H1 (cell line): ENCODE measurements around the gene TTK. TPM values are rescaled to one million over a fixed set of nuclear protein-coding genes. Genes with fewer than 3 reads are reported as not detected.

Source experiments
- CTCF ChIA-PET: fragments of 300-600 bp; sonication (Branson Sonifier 250); formaldehyde crosslinking; loops from one replicate; lab custom pipeline; 2021; ENCODE audit not compliant: partially characterized antibody; lab: Charles Lee
- POLR2A ChIA-PET: fragments of 300-600 bp; sonication (Branson Sonifier 250); formaldehyde crosslinking; loops from one replicate; lab custom pipeline; 2021; ENCODE audit warnings: inconsistent platforms; ENCODE audit not compliant: partially characterized antibody; lab: Charles Lee
- DNase-seq, 2 experiments: peaks; one replicate each; pipeline versions ENCODE4 v3.0.0 to v3.0.0-alpha.2; 2010 to 2022; ENCODE audit warnings: low spot score in 2 of 2, low read depth in 1 of 2, mixed read lengths in 1 of 2
- FAIRE-seq: peaks from 2 replicates; lab custom pipeline; 2011; peaks lifted over from hg19 to GRCh38; lab: Jason Lieb, UNC
- H2AFZ ChIP-seq: 2 replicates; pipeline ENCODE4 v1.8.1; 2012; ENCODE audit warnings: low read length, inconsistent platforms
- H2AK5ac ChIP-seq: 2 replicates; pipeline ENCODE4 v1.6.1; 2013; ENCODE audit warnings: low read depth, low read length
- H2BK120ac ChIP-seq: replicated peaks from 2 replicates; pipeline ENCODE3; 2013; ENCODE audit warnings: low read depth, low read length, inconsistent platforms
- H2BK12ac ChIP-seq: 2 replicates; pipeline ENCODE4 v1.6.1; 2013; ENCODE audit warnings: low read depth, low read length
- H2BK15ac ChIP-seq: 2 replicates; pipeline ENCODE4 v1.6.1; 2013; ENCODE audit warnings: low read length
- H2BK20ac ChIP-seq: 2 replicates; pipeline ENCODE4 v1.6.1; 2013; ENCODE audit warnings: low read length
- H2BK5ac ChIP-seq: 2 replicates; pipeline ENCODE4 v1.6.1; 2013; ENCODE audit warnings: low read depth, low read length
- H3K14ac ChIP-seq: 2 replicates; pipeline ENCODE4 v1.6.1; 2013; ENCODE audit warnings: inconsistent platforms; ENCODE audit not compliant: insufficient read length
- H3K18ac ChIP-seq: 2 replicates; pipeline ENCODE4 v1.6.1; 2013; ENCODE audit warnings: low read length; ENCODE audit errors: extremely low read depth
- H3K23ac ChIP-seq: 2 replicates; pipeline ENCODE4 v1.6.1; 2013; ENCODE audit warnings: inconsistent platforms; ENCODE audit not compliant: insufficient read length
- H3K23me2 ChIP-seq: 2 replicates; pipeline ENCODE4 v1.6.1; 2013; ENCODE audit warnings: low read depth, low read length
- H3K27ac ChIP-seq: 2 replicates; pipeline ENCODE4 v1.6.1; 2011; ENCODE audit warnings: low read depth, low read length, inconsistent platforms
- H3K27me3 ChIP-seq, 4 experiments: replicated peaks in 1 of 4; 1 replicate in 1 of 4; 2 replicates in 3 of 4; pipeline versions ENCODE4 v1.6.1 to v1.8.1; 2011 to 2013; ENCODE audit warnings: low read length in 3 of 4, mild to moderate bottlenecking in 3 of 4, inconsistent platforms in 2 of 4, mixed read lengths in 2 of 4, moderate library complexity in 1 of 4; ENCODE audit not compliant: control insufficient read depth in 3 of 4, insufficient read depth in 3 of 4; ENCODE audit errors: extremely low read depth in 1 of 4
- H3K36me3 ChIP-seq, 4 experiments: 2 replicates each; pipeline versions ENCODE4 v1.6.1 to v1.8.1; 2011 to 2013; ENCODE audit warnings: mild to moderate bottlenecking in 4 of 4, low read length in 3 of 4, moderate library complexity in 2 of 4, control low read depth in 1 of 4, inconsistent platforms in 1 of 4; ENCODE audit not compliant: insufficient read depth in 4 of 4, control insufficient read depth in 2 of 4
- H3K4ac ChIP-seq: replicated peaks from 2 replicates; pipeline ENCODE3; 2013; ENCODE audit warnings: low read length, low read depth, mixed read lengths, inconsistent platforms; ENCODE audit not compliant: insufficient read length
- H3K4me1 ChIP-seq, 4 experiments: replicated peaks in 1 of 4; 1 replicate in 1 of 4; 2 replicates in 3 of 4; pipeline versions ENCODE4 v1.6.1 to v1.8.1; 2011 to 2013; ENCODE audit warnings: low read length in 3 of 4, inconsistent platforms in 2 of 4, mixed read lengths in 1 of 4; ENCODE audit not compliant: insufficient read depth in 4 of 4, control insufficient read depth in 3 of 4
- H3K4me2 ChIP-seq, 2 experiments: 2 replicates each; pipeline versions ENCODE4 v1.6.1 to v1.8.1; 2011 to 2013; ENCODE audit warnings: low read depth in 2 of 2, low read length in 2 of 2, control low read depth in 1 of 2, inconsistent platforms in 1 of 2, mild to moderate bottlenecking in 1 of 2; ENCODE audit not compliant: insufficient read depth in 1 of 2
- H3K4me3 ChIP-seq, 4 experiments: fragments of 200-600, 300-600 bp in 1 of 4; sonication (generic), shearing (Covaris generic), sonication (Bioruptor Twin) in 1 of 4; 2 replicates each; pipeline versions ENCODE4 v1.5.1 to v1.8.1; 2011 to 2016; ENCODE audit warnings: low read length in 4 of 4, low read depth in 3 of 4, control low read depth in 2 of 4, inconsistent platforms in 2 of 4, mild to moderate bottlenecking in 2 of 4, mixed read lengths in 1 of 4, moderate library complexity in 1 of 4; ENCODE audit not compliant: insufficient read depth in 2 of 4; ENCODE audit errors: extremely low read depth in 1 of 4
- H3K56ac ChIP-seq: replicated peaks from 2 replicates; pipeline ENCODE3; 2013; ENCODE audit warnings: low read depth, mild to moderate bottlenecking, mixed read lengths, low read length, inconsistent platforms; ENCODE audit not compliant: insufficient read length
- H3K79me1 ChIP-seq: 2 replicates; pipeline ENCODE4 v1.6.1; 2013; ENCODE audit warnings: low read depth, low read length, control low read depth
- H3K79me2 ChIP-seq, 2 experiments: 2 replicates each; pipeline versions ENCODE4 v1.6.1 to v1.8.1; 2012 to 2013; ENCODE audit warnings: low read length in 2 of 2, mild to moderate bottlenecking in 2 of 2, inconsistent platforms in 1 of 2; ENCODE audit not compliant: insufficient read depth in 2 of 2, control insufficient read depth in 1 of 2
- H3K9ac ChIP-seq, 4 experiments: replicated peaks in 1 of 4; 1 replicate in 1 of 4; 2 replicates in 3 of 4; pipeline versions ENCODE4 v1.6.1 to v1.8.1; 2011 to 2013; ENCODE audit warnings: low read depth in 3 of 4, low read length in 3 of 4, control low read depth in 2 of 4, mild to moderate bottlenecking in 2 of 4, moderate library complexity in 2 of 4, inconsistent platforms in 1 of 4; ENCODE audit errors: extremely low read depth in 1 of 4
- H3K9me3 ChIP-seq, 2 experiments: 2 replicates each; pipeline versions ENCODE4 v1.6.1 to v1.8.1; 2012 to 2013; ENCODE audit warnings: mild to moderate bottlenecking in 2 of 2, moderate library complexity in 2 of 2, control low read depth in 1 of 2, inconsistent platforms in 1 of 2, low read depth in 1 of 2, low read length in 1 of 2, mixed read lengths in 1 of 2; ENCODE audit not compliant: insufficient read depth in 2 of 2
- H4K20me1 ChIP-seq, 2 experiments: replicated peaks in 1 of 2; 2 replicates each; pipeline versions ENCODE3 to v1.8.1; 2011 to 2013; ENCODE audit warnings: inconsistent platforms in 2 of 2, low read length in 2 of 2, mild to moderate bottlenecking in 1 of 2; ENCODE audit not compliant: insufficient read depth in 2 of 2, control insufficient read depth in 1 of 2
- H4K5ac ChIP-seq: 2 replicates; pipeline ENCODE4 v1.6.1; 2013; ENCODE audit warnings: low read length, low read depth, mixed read lengths, inconsistent platforms; ENCODE audit not compliant: insufficient read length
- H4K8ac ChIP-seq: 2 replicates; pipeline ENCODE4 v1.8.0; 2013; ENCODE audit warnings: mild to moderate bottlenecking, moderate library complexity, low read length, inconsistent platforms; ENCODE audit not compliant: insufficient read depth; ENCODE audit errors: extremely low read depth
- H4K91ac ChIP-seq: replicated peaks from 2 replicates; pipeline ENCODE3; 2013; ENCODE audit warnings: low read length, mixed read lengths, inconsistent platforms; ENCODE audit not compliant: insufficient read length
- ZNF274 ChIP-seq: IDR thresholded peaks from 2 replicates; pipeline ENCODE4 v1.7.0; 2012; ENCODE audit warnings: low read length, borderline replicate concordance; ENCODE audit errors: extremely low read depth
- WGBS, 2 experiments: shearing (Covaris generic) in 1 of 2; methylation state at CpG; one replicate each; pipeline versions ENCODE4 v1.1.6 to v1.1.7; 2013 to 2015; ENCODE audit warnings: low lambda C conversion rate in 2 of 2, mixed read lengths in 2 of 2, inconsistent platforms in 1 of 2, low coverage in 1 of 2, missing lambda C conversion rate in 1 of 2; ENCODE audit not compliant: insufficient replicate concordance in 2 of 2, insufficient coverage in 1 of 2, insufficient read length in 1 of 2; ENCODE audit errors: extremely low coverage in 1 of 2, missing lambda C conversion rate in 1 of 2; 5-methylcytosine and 5-hydroxymethylcytosine counted together
- polyA plus RNA-seq, 7 experiments: library from polyadenylated mRNA; depleted of rRNA in 3 of 7; stranded (reverse) in 5 of 7; unstranded in 2 of 7; fragments of >200 nt in 5 of 7; fragments of 200-250 nt in 2 of 7; gene quantifications; 1 replicate in 5 of 7; 2 replicates in 1 of 7; 4 replicates in 1 of 7; pipeline versions ENCODE4 v1.2.1 to v1.2.3, GENCODE V29; 2011 to 2013; ENCODE audit warnings: missing spikeins in 2 of 7, mixed read lengths in 2 of 7
- total RNA-seq: library from RNA; stranded (reverse); fragmentation: NEBNext Ultra II Directional; extraction: Animal tissue kit (Norgen Biotek cat#: 25700); gene quantifications from 2 replicates; pipeline ENCODE4 v1.2.1, GENCODE V29; 2021

TTK gene
- total and polyA plus RNA-seq, 2 of the 8 experiments (the other 6 are each of a cell fraction or from before 2014, with no cell fraction given): 11.9 to 63.2 TPM

- H2AFZ ChIP-seq: peak overlapping the region; percentile 78
- H3K4me3 ChIP-seq: no peak overlapping the region
- no peaks in the 10 kb centered on the region for H3K79me2 ChIP-seq
- H3K4me1 ChIP-seq: peaks cover 5 to 13% (median 10%) of the 10 kb centered on the region in 4 experiments; a peak in 6 of 7 replicates
- DNase-seq: no peak
- H2BK20ac ChIP-seq: no peak overlapping the region
- TF ChIP-seq ZNF274: no peak
- TF ChIP-seq, all 59 proteins: peak for 0
- no peak overlapping the region for H4K91ac ChIP-seq
- no peak overlapping the region for H2AK5ac ChIP-seq
- H3K27me3 ChIP-seq: no peaks in the 10 kb centered on the region
- no peaks in the 10 kb centered on the region for H3K79me1 ChIP-seq
- H2BK5ac ChIP-seq: no peak overlapping the region
- H3K4me2 ChIP-seq: no peak overlapping the region
- no peak overlapping the region for H3K23ac ChIP-seq
- ChIA-PET CTCF (interaction anchor here (1.4 to 1.8 kb wide), 2 partner anchors 8 to 40 kb away, joined by 3 to 6 read pairs; no protein-coding TSS in a partner anchor), POLR2A (no interaction called here)
- no peak overlapping the region for H2BK120ac ChIP-seq
- H3K4ac ChIP-seq: no peak overlapping the region
- no peak overlapping the region for H2BK15ac ChIP-seq
- H4K5ac ChIP-seq: no peak overlapping the region
- H3K36me3 ChIP-seq: no peaks in the 10 kb centered on the region
- no peak overlapping the region for H3K14ac ChIP-seq
- WGBS, 2 experiments: 77% methylated on average over 1 of the region's 1 CpG; no CpG with 5 or more reads in 1 of the 2 experiments
- H4K20me1 ChIP-seq: no peaks in the 10 kb centered on the region
- no peak for FAIRE-seq
- H4K8ac ChIP-seq: no peak overlapping the region
- no peak overlapping the region for H3K27ac ChIP-seq
- no peak overlapping the region for H2BK12ac ChIP-seq
- no peaks in the 10 kb centered on the region for H3K9me3 ChIP-seq
- H3K9ac ChIP-seq: no peak overlapping the region
- no peaks in the 10 kb centered on the region for H3K23me2 ChIP-seq
- no peak overlapping the region for H3K56ac ChIP-seq
- no peak overlapping the region for H3K18ac ChIP-seq
Observed at GRCh38 chr6:79989641-79990040, 14.8 kb upstream of the TTK start.
